HepG2 (cell line): ENCODE results near the gene LAMC1. TPM values are rescaled to one million over a fixed set of nuclear protein-coding genes. Genes with fewer than 3 reads are reported as not detected.

Source experiments
- ATAC-seq: fragments of 200-7000 bp; cut with Tn5 transposase; 3 replicates; pipeline ENCODE4 v1.9.1; 2020; ENCODE audit warnings: mild to moderate bottlenecking, moderate library complexity
- BruUV-seq: library from RNA; stranded (reverse); fragments of 400-500 nt; replicated peaks from 2 replicates; lab custom pipeline; 2021; lab: Mats Ljungman, UMichigan
- CTCF ChIA-PET: fragments of 300-600 bp; formaldehyde crosslinking; extraction: SDS; loops from one replicate; lab custom pipeline; 2021; ENCODE audit warnings: low total read pairs, inconsistent platforms, low intra/inter-chr PET ratio; lab: Yijun Ruan, JAX
- POLR2A ChIA-PET: fragments of 350-600 bp; sonication (Branson Sonifier 250); formaldehyde crosslinking; loops from one replicate; lab custom pipeline; 2020; ENCODE audit warnings: antibody characterized with exemption, inconsistent platforms; lab: Yijun Ruan, JAX
- DNase-seq: peaks from one replicate; pipeline ENCODE4 v3.0.0-alpha.2; 2015; ENCODE audit warnings: low spot score
- FAIRE-seq: peaks from 3 replicates; lab custom pipeline; 2011; peaks lifted over from hg19 to GRCh38; lab: Jason Lieb, UNC
- H2AFZ ChIP-seq: one replicate; pipeline ENCODE4 v1.6.1; 2011; ENCODE audit warnings: low read length, inconsistent platforms
- H3K27ac ChIP-seq: fragments of 300-600 bp; 3 replicates; pipeline ENCODE4 v1.8.0; 2011; ENCODE audit warnings: mixed run types, mild to moderate bottlenecking, mixed read lengths, low read length, inconsistent platforms; ENCODE audit not compliant: insufficient read depth; ENCODE audit errors: extremely low read length
- H3K27me3 ChIP-seq, 2 experiments: fragments of 200-600 bp in 1 of 2; 2 replicates in 1 of 2; 3 replicates in 1 of 2; pipeline versions ENCODE4 v1.6.0 to v1.8.0; 2011; ENCODE audit warnings: low read length in 2 of 2, mild to moderate bottlenecking in 2 of 2, moderate library complexity in 2 of 2, inconsistent platforms in 1 of 2; ENCODE audit not compliant: insufficient read depth in 2 of 2, control insufficient read depth in 1 of 2
- H3K36me3 ChIP-seq, 2 experiments: fragments of 200-600 bp in 1 of 2; replicated peaks in 1 of 2; 2 replicates in 1 of 2; 3 replicates in 1 of 2; pipeline versions ENCODE4 v1.5.1 to v1.8.0; 2011; ENCODE audit warnings: low read length in 2 of 2, inconsistent platforms in 1 of 2; ENCODE audit not compliant: insufficient read depth in 2 of 2, control insufficient read depth in 1 of 2
- H3K4me1 ChIP-seq: 2 replicates; pipeline ENCODE4 v1.5.1; 2012; ENCODE audit warnings: low read length, inconsistent platforms; ENCODE audit not compliant: insufficient read depth
- H3K4me2 ChIP-seq: 2 replicates; pipeline ENCODE4 v1.6.0; 2011; ENCODE audit warnings: low read depth, low read length, inconsistent platforms
- H3K4me3 ChIP-seq, 3 experiments: fragments of 200-600 bp in 1 of 3; sonication (generic), shearing (Covaris generic) in 1 of 3; replicated peaks in 1 of 3; 2 replicates each; pipeline ENCODE4 v1.5.1; 2011 to 2016; ENCODE audit warnings: low read length in 3 of 3, inconsistent platforms in 2 of 3, low read depth in 2 of 3, mild to moderate bottlenecking in 2 of 3, control low read depth in 1 of 3, mixed read lengths in 1 of 3; ENCODE audit not compliant: insufficient read depth in 1 of 3
- H3K79me2 ChIP-seq: one replicate; pipeline ENCODE4 v1.6.1; 2011; ENCODE audit warnings: low read length, inconsistent platforms; ENCODE audit not compliant: insufficient read depth
- H3K9ac ChIP-seq: 2 replicates; pipeline ENCODE4 v1.6.0; 2011; ENCODE audit warnings: mild to moderate bottlenecking, low read depth, low read length, inconsistent platforms; ENCODE audit not compliant: insufficient read depth
- H3K9me3 ChIP-seq: 2 replicates; pipeline ENCODE4 v1.5.1; 2012; ENCODE audit warnings: mild to moderate bottlenecking, low read length
- H4K20me1 ChIP-seq: 2 replicates; pipeline ENCODE4 v1.6.0; 2011; ENCODE audit warnings: inconsistent platforms, mild to moderate bottlenecking, low read length, moderate library complexity; ENCODE audit not compliant: insufficient read depth
- ATM ChIP-seq: fragments of 450-650 bp; IDR thresholded peaks from 2 replicates; pipeline ENCODE4 v1.7.1; 2017; ENCODE audit warnings: mild to moderate bottlenecking, borderline replicate concordance
- GABPA ChIP-seq, 2 experiments: IDR thresholded peaks; 2 replicates each; pipeline ENCODE4 v1.6.1; 2011 to 2016; ENCODE audit warnings: low read depth in 2 of 2, low read length in 1 of 2, missing biosample characterization in 1 of 2, missing genetic modification characterization in 1 of 2
- HNRNPLL ChIP-seq: fragments of 200-400 bp; formaldehyde crosslinking; IDR thresholded peaks from 2 replicates; pipeline ENCODE4 v1.6.1; 2017; ENCODE audit warnings: mild to moderate bottlenecking, low read depth, low read length; ENCODE audit not compliant: poor library complexity, severe bottlenecking
- ONECUT2 ChIP-seq: sonication (generic); formaldehyde crosslinking; IDR thresholded peaks from 2 replicates; pipeline ENCODE4 v1.4.0; 2020; ENCODE audit warnings: missing genetic modification reagents
- POLR2A ChIP-seq, 2 experiments: IDR thresholded peaks; 2 replicates each; pipeline ENCODE4 v1.6.1; 2011; ENCODE audit warnings: low read depth in 2 of 2, low read length in 2 of 2, mild to moderate bottlenecking in 1 of 2, moderate library complexity in 1 of 2; ENCODE audit not compliant: insufficient read depth in 1 of 2
- PPARG ChIP-seq: conservative IDR thresholded peaks from 2 replicates; pipeline ENCODE4 v1.6.1; 2016; ENCODE audit warnings: missing biosample characterization, missing genetic modification reagents
- SP5 ChIP-seq: IDR thresholded peaks from 2 replicates; pipeline ENCODE4 v1.6.1; 2016; ENCODE audit warnings: low read depth, borderline replicate concordance
- ZNF768 ChIP-seq: sonication (generic); formaldehyde crosslinking; IDR thresholded peaks from 2 replicates; pipeline ENCODE4 v1.4.0; 2020; ENCODE audit warnings: missing genetic modification reagents
- WGBS: methylation state at CpG from one replicate; pipeline ENCODE4 v1.1.6; 2017; ENCODE audit warnings: low lambda C conversion rate; 5-methylcytosine and 5-hydroxymethylcytosine counted together
- in situ Hi-C: cut with HindIII; loops from 2 replicates; pipeline ENCODE4 v1.10.0; 2017; ENCODE audit warnings: low pct_unique_long_range_greater_than_20kb; ENCODE audit not compliant: extremely low pct_ligation_motif_present
- intact Hi-C: fragments of 100-400 bp; cut with micrococcal nuclease; formaldehyde crosslinking; loops from one replicate; pipeline ENCODE4 v1.10.0; 2022; ENCODE audit not compliant: unreplicated experiment
- polyA plus RNA-seq, 8 experiments: library from polyadenylated mRNA; depleted of rRNA in 3 of 8; stranded (reverse) in 7 of 8; unstranded in 1 of 8; fragments of >200 nt; fragmentation: Illumina TruSeq in 4 of 8; extraction: Trizol in 4 of 8; gene quantifications; 2 replicates each; pipeline versions ENCODE4 v1.2.1 to v1.2.3, GENCODE V29; 2011 to 2016; ENCODE audit warnings: low read depth in 4 of 8, missing spikeins in 1 of 8, mixed read lengths in 1 of 8; ENCODE audit not compliant: insufficient read depth in 1 of 8
- total RNA-seq, 5 experiments: library from RNA; depleted of rRNA; stranded (reverse); fragments of >200 nt; fragmentation: Illumina TruSeq; extraction: Trizol; gene quantifications; 2 replicates each; pipeline ENCODE4 v1.2.3, GENCODE V29; 2016; ENCODE audit warnings: low read depth in 1 of 5
- TF ChIP-seq, protein P1 (sequence below): IDR thresholded peaks from 2 replicates; pipeline ENCODE4 v1.6.1; 2016; ENCODE audit warnings: control low read depth
- TF ChIP-seq, protein P2 (sequence below): IDR thresholded peaks from 2 replicates; pipeline ENCODE4 v1.6.1; 2016; ENCODE audit warnings: low read depth, borderline replicate concordance
- TF ChIP-seq, protein P3 (sequence below): sonication (generic); formaldehyde crosslinking; IDR thresholded peaks from 2 replicates; pipeline ENCODE4 v1.4.0; 2020; ENCODE audit warnings: missing genetic modification reagents, mild to moderate bottlenecking, borderline replicate concordance
- TF ChIP-seq, protein P4 (sequence below): IDR thresholded peaks from 2 replicates; pipeline ENCODE4 v1.6.1; 2016; ENCODE audit warnings: missing biosample characterization, missing genetic modification reagents, low read depth

Gene LAMC1
- total and polyA plus RNA-seq, 2 of the 13 experiments (the other 11 are each of a cell fraction or from before 2014, with no cell fraction given): 58.5 to 137 TPM

DNA sequence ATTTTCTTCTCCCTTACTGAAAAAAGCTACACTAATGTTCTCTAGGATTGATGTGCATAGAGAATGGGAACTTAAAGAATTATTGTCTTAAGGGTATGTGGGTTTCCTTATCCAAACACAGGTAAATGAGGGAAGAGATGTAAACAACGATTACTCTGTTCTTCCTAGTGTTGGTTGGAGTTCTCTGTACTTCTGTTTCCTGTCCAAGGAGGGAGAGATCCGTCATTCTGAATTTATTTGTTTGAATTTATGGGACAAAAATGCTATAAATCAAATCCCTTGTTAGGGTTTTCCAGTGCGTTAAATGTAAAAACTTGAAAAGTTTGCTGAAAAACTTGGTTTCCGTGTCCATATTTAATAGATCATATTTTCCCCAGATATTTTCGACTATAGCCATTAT lies 29.6 kb downstream of the LAMC1 start:
- H3K4me2 ChIP-seq: no peak overlapping the region
- CTCF ChIA-PET: no interaction called here
- no peak for ATAC-seq
- in situ Hi-C loops: no loop called here
- TF ChIP-seq, protein P1, sequence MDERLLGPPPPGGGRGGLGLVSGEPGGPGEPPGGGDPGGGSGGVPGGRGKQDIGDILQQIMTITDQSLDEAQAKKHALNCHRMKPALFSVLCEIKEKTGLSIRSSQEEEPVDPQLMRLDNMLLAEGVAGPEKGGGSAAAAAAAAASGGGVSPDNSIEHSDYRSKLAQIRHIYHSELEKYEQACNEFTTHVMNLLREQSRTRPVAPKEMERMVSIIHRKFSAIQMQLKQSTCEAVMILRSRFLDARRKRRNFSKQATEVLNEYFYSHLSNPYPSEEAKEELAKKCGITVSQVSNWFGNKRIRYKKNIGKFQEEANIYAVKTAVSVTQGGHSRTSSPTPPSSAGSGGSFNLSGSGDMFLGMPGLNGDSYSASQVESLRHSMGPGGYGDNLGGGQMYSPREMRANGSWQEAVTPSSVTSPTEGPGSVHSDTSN (CRISPR knock-in tag): no peak
- TF ChIP-seq ONECUT2 (CRISPR knock-in tag) (no peak), POLR2A (IDR thresholded peaks at IDR 0.05; ENCODE audit: insufficient read depth in 1 of 2, low read depth in 2 of 2, low read length in 2 of 2) (no peak), ZNF768 (CRISPR knock-in tag) (no peak), HNRNPLL (no peak), GABPA (IDR thresholded peaks at IDR 0.05; ENCODE audit: low read depth, low read length) (no peak), GABPA (CRISPR knock-in tag; IDR thresholded peaks at IDR 0.05; ENCODE audit: low read depth) (no peak), PPARG (CRISPR knock-in tag) (no peak), SP5 (CRISPR knock-in tag) (no peak), ATM (no peak)
- TF ChIP-seq, protein P2, sequence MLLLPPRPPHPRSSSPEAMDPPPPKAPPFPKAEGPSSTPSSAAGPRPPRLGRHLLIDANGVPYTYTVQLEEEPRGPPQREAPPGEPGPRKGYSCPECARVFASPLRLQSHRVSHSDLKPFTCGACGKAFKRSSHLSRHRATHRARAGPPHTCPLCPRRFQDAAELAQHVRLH (CRISPR knock-in tag): no peak
- TF ChIP-seq, protein P3, sequence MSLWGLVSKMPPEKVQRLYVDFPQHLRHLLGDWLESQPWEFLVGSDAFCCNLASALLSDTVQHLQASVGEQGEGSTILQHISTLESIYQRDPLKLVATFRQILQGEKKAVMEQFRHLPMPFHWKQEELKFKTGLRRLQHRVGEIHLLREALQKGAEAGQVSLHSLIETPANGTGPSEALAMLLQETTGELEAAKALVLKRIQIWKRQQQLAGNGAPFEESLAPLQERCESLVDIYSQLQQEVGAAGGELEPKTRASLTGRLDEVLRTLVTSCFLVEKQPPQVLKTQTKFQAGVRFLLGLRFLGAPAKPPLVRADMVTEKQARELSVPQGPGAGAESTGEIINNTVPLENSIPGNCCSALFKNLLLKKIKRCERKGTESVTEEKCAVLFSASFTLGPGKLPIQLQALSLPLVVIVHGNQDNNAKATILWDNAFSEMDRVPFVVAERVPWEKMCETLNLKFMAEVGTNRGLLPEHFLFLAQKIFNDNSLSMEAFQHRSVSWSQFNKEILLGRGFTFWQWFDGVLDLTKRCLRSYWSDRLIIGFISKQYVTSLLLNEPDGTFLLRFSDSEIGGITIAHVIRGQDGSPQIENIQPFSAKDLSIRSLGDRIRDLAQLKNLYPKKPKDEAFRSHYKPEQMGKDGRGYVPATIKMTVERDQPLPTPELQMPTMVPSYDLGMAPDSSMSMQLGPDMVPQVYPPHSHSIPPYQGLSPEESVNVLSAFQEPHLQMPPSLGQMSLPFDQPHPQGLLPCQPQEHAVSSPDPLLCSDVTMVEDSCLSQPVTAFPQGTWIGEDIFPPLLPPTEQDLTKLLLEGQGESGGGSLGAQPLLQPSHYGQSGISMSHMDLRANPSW: no peak
- TF ChIP-seq, protein P4, sequence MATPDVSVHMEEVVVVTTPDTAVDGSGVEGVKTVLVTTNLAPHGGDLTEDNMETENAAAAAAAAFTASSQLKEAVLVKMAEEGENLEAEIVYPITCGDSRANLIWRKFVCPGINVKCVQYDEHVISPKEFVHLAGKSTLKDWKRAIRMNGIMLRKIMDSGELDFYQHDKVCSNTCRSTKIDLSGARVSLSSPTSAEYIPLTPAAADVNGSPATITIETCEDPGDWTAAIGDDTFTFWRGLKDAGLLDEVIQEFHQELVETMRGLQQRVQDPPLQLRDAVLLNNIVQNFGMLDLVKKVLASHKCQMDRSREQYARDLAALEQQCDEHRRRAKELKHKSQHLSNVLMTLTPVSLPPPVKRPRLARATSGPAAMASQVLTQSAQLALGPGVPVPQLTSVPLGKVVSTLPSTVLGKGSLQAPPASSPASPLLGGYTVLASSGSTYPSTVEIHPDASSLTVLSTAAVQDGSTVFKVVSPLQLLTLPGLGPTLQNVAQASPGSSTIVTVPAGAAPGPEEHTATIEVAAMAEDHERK (CRISPR knock-in tag): no peak
- TF ChIP-seq, all 625 proteins: peak for 0
- DNase-seq (no peak), FAIRE-seq (no peak)
- 97% methylated on average over 5 of the region's 5 CpGs for WGBS
- POLR2A ChIA-PET: no interaction called here
- no peaks in the 10 kb centered on the region for H3K27me3 ChIP-seq
- no peak overlapping the region for H2AFZ ChIP-seq
- H3K36me3 ChIP-seq: no peaks in the 10 kb centered on the region; a peak in 2 of 5 replicates
- peaks cover 61% of the 10 kb centered on the region for H3K79me2 ChIP-seq
- 0 out of 2 replicates have a peak, but pooled peaks cover 4% of the 10 kb centered on the region for H4K20me1 ChIP-seq
- no TSS peak for BruUV-seq
- H3K9ac ChIP-seq: no peak overlapping the region
- intact Hi-C loops: no loop called here
- 0 out of 2 replicates have a peak, but pooled peaks cover 7% of the 10 kb centered on the region for H3K4me1 ChIP-seq
- no peak overlapping the region for H3K27ac ChIP-seq
- H3K4me3 ChIP-seq: no peak overlapping the region
- no peaks in the 10 kb centered on the region for H3K9me3 ChIP-seq
